HG03066 (cell line): ENCODE measurements around the gene NFATC2.

Experiments
- ATAC-seq: cut with Tn5 transposase; IDR thresholded peaks from one replicate; pipeline ENCODE4 v1.9.1; 2021; ENCODE audit warnings: low read depth; ENCODE audit not compliant: unreplicated experiment

NFATC2 gene

GRCh38 chr20:51542571-51543421 lies at the start of gene NFATC2:
Gene NFATC2, minus strand, starts transcription at chr20:51542719. Its CDS starts 220 bp downstream, at chr20:51542499.
- peak; percentile 34 for ATAC-seq

GRCh38 chr20:51591871-51592270 lies 49.4 kb upstream of the NFATC2 start:
- ATAC-seq = no peak

- no peak for ATAC-seq
These were observed 46.2 kb upstream of the NFATC2 start for GRCh38 chr20:51588762-51589161.

GRCh38 chr20:51587145-51587544 lies 44.6 kb upstream of the NFATC2 start:
- ATAC-seq = no peak

GRCh38 chr20:51586005-51586440 lies 43.5 kb upstream of the NFATC2 start:
- ATAC-seq = no peak

- ATAC-seq = no peak
These were observed 42.6 kb upstream of the NFATC2 start for GRCh38 chr20:51585148-51585547.

- ATAC-seq = no peak
These were observed 42.2 kb upstream of the NFATC2 start for GRCh38 chr20:51584737-51585136.

- ATAC-seq = no peak
These were observed 41.6 kb upstream of the NFATC2 start for GRCh38 chr20:51584116-51584515.

GRCh38 chr20:51583499-51583898 lies 41.0 kb upstream of the NFATC2 start:
- ATAC-seq = no peak

- no peak for ATAC-seq
These were observed 40.6 kb upstream of the NFATC2 start for GRCh38 chr20:51583073-51583472.

- no peak for ATAC-seq
These were observed 39.1 kb upstream of the NFATC2 start for GRCh38 chr20:51581571-51581970.

- ATAC-seq = no peak
These were observed 36.6 kb upstream of the NFATC2 start for GRCh38 chr20:51579137-51579536.

GRCh38 chr20:51578145-51578459 lies 35.6 kb upstream of the NFATC2 start:
- ATAC-seq = no peak

GRCh38 chr20:51577432-51578144 lies 35.1 kb upstream of the NFATC2 start:
- ATAC-seq = no peak

- ATAC-seq = no peak
These were observed 33.0 kb upstream of the NFATC2 start for GRCh38 chr20:51575486-51575885.

GRCh38 chr20:51574248-51575033 lies 31.9 kb upstream of the NFATC2 start:
- ATAC-seq = no peak

GRCh38 chr20:51573576-51574243 lies 31.2 kb upstream of the NFATC2 start:
- no peak for ATAC-seq

- ATAC-seq = no peak
These were observed 28.9 kb upstream of the NFATC2 start for GRCh38 chr20:51571460-51571794.

- ATAC-seq = no peak
These were observed 28.4 kb upstream of the NFATC2 start for GRCh38 chr20:51570739-51571459.
